ENCODE data around the gene KDSR.

GRCh38 chr18:63368611-63369010 lies 1.6 kb upstream of the KDSR start:
- no peak for TF ChIP-seq CTCF (IDR thresholded peaks at IDR 0.05 in 4 of 5, conservative IDR thresholded peaks at IDR 0.05 in 1 of 5)
- no peak for TF ChIP-seq POLR2A (IDR thresholded peaks at IDR 0.05)

All from gastrocnemius medialis (tissue), 4 donors.